ENCODE measurements around the gene SYNGR3. TPM values are rescaled to one million over a fixed set of nuclear protein-coding genes. Genes with fewer than 3 reads are reported as not detected.
A peak's percentile ranks its signal among the peaks of the same experiment; 100 is the strongest.

SYNGR3 gene
- polyA plus RNA-seq, 3 donors, result 0.20 to 0.29 TPM; not detected in 1

GRCh38 chr16:1984347-1985225 lies 5.2 kb upstream of the SYNGR3 start:
- Histone ChIP-seq H3K27ac (ENCODE audit: low read depth in 1 of 2, low read length in 2 of 2) (peak overlapping the region in 1 of 2 donors; percentile 73), H3K36me3 (replicated peaks in 1 of 2; ENCODE audit: control insufficient read depth in 1 of 2, insufficient read depth in 2 of 2, low read length in 2 of 2) (peaks cover 12 to 18% of the 10 kb centered on the region in 2 donors), H3K9me3 (replicated peaks in 1 of 2; ENCODE audit: control insufficient read depth in 1 of 2, insufficient read depth in 1 of 2, low read length in 2 of 2) (peaks cover 0 to 24% of the 10 kb centered on the region in 2 donors), H3K9ac (ENCODE audit: insufficient read depth, low read length, poor library complexity, severe bottlenecking) (peak overlapping the region; percentile 74), H4K20me1 (ENCODE audit: insufficient read depth, low read length) (peaks cover 4% of the 10 kb centered on the region), H2AFZ (ENCODE audit: insufficient read depth, low read depth, low read length, poor library complexity, severe bottlenecking) (peak overlapping the region; percentile 90), H3K79me2 (ENCODE audit: insufficient read depth, low read length) (no peaks in the 10 kb centered on the region), H3K27me3 (ENCODE audit: control insufficient read depth in 2 of 2, insufficient read depth in 2 of 2, low read length in 2 of 2) (peaks cover 34 to 54% of the 10 kb centered on the region in 2 donors), H3K4me1 (ENCODE audit: control insufficient read depth in 1 of 2, insufficient read depth in 2 of 2, low read length in 2 of 2) (peaks cover 20 to 28% of the 10 kb centered on the region in 2 donors), H3K4me3 (replicated peaks in 1 of 3; ENCODE audit: low read depth in 2 of 3, low read length in 3 of 3) (peak overlapping the region; percentile 52 to 87 (median 55)), H3K4me2 (replicated peaks; ENCODE audit: extremely low read depth, low read length, poor library complexity, severe bottlenecking) (peak overlapping the region; percentile 99)
- WGBS (ENCODE audit: insufficient coverage), result 13% methylated on average over 55 of the region's 58 CpGs
- no peak for TF ChIP-seq CTCF (IDR thresholded peaks at IDR 0.05)
- peaks cover 30 to 35% of the 10 kb centered on the region in 2 donors for H3K36me3 Mint-ChIP-seq
- H3K27ac Mint-ChIP-seq, result peak overlapping the region in 3 of 7 donors; percentile 35 to 81 (median 70)
- peaks cover 18% of the 10 kb centered on the region for H3K4me1 Mint-ChIP-seq
- H3K9me3 Mint-ChIP-seq, result peaks cover 0 to 19% (median 10%) of the 10 kb centered on the region in 7 donors
- DNase-seq, result no peak
- H3K4me3 Mint-ChIP-seq, result peak overlapping the region; percentile 75 to 87
- intact Hi-C loops (cut with micrococcal nuclease), result no loop called here
- peaks cover 57 to 63% (median 59%) of the 10 kb centered on the region in 3 donors for H3K27me3 Mint-ChIP-seq (ENCODE audit: low read depth in 3 of 3)

- H3K9me3 Mint-ChIP-seq, result peaks cover 0 to 22% (median 10%) of the 10 kb centered on the region in 7 donors
- peaks cover 2 to 24% of the 10 kb centered on the region in 2 donors for H3K9me3 ChIP-seq (replicated peaks in 1 of 2; ENCODE audit: control insufficient read depth in 1 of 2, insufficient read depth in 1 of 2, low read length in 2 of 2)
- H3K79me2 ChIP-seq (ENCODE audit: insufficient read depth, low read length), result no peaks in the 10 kb centered on the region
- peaks cover 22% of the 10 kb centered on the region for H3K4me1 Mint-ChIP-seq
- H3K4me1 ChIP-seq (ENCODE audit: control insufficient read depth in 1 of 2, insufficient read depth in 2 of 2, low read length in 2 of 2), result peaks cover 25 to 32% of the 10 kb centered on the region in 2 donors
- intact Hi-C loops (cut with micrococcal nuclease), result no loop called here
- TF ChIP-seq CTCF (IDR thresholded peaks at IDR 0.05), result no peak
- 100% methylated on average over 14 of the region's 14 CpGs for WGBS (ENCODE audit: insufficient coverage)
- H3K27ac ChIP-seq (ENCODE audit: low read depth in 1 of 2, low read length in 2 of 2), result no peak overlapping the region
- H3K4me3 Mint-ChIP-seq, result peak overlapping the region in 1 of 2 donors; percentile 75
- no peak overlapping the region for H3K27ac Mint-ChIP-seq
- H3K9ac ChIP-seq (ENCODE audit: insufficient read depth, low read length, poor library complexity, severe bottlenecking), result no peak overlapping the region
- peaks cover 12 to 18% of the 10 kb centered on the region in 2 donors for H3K36me3 ChIP-seq (replicated peaks in 1 of 2; ENCODE audit: control insufficient read depth in 1 of 2, insufficient read depth in 2 of 2, low read length in 2 of 2)
- H3K27me3 ChIP-seq (ENCODE audit: control insufficient read depth in 2 of 2, insufficient read depth in 2 of 2, low read length in 2 of 2), result peaks cover 32 to 49% of the 10 kb centered on the region in 2 donors
- peak overlapping the region; percentile 99 for H3K4me2 ChIP-seq (replicated peaks; ENCODE audit: extremely low read depth, low read length, poor library complexity, severe bottlenecking)
- peaks cover 30 to 35% of the 10 kb centered on the region in 2 donors for H3K36me3 Mint-ChIP-seq
- no peak overlapping the region for H2AFZ ChIP-seq (ENCODE audit: insufficient read depth, low read depth, low read length, poor library complexity, severe bottlenecking)
- H3K27me3 Mint-ChIP-seq (ENCODE audit: low read depth in 3 of 3), result peaks cover 50 to 62% (median 53%) of the 10 kb centered on the region in 3 donors
- H4K20me1 ChIP-seq (ENCODE audit: insufficient read depth, low read length), result peaks cover 4% of the 10 kb centered on the region
- no peak for DNase-seq
- H3K4me3 ChIP-seq (replicated peaks in 1 of 3; ENCODE audit: low read depth in 2 of 3, low read length in 3 of 3), result peak overlapping the region in 1 of 3 experiments; percentile 87
These were observed 4.2 kb upstream of the SYNGR3 start for GRCh38 chr16:1985466-1986150.

Data from CD14-positive monocyte (primary cell).